ENCODE measurements around the gene NEK7.

Gene NEK7

GRCh38 chr1:198156745-198157240 lies at the start of gene NEK7:
NEK7 (plus strand) TSS chr1:198156998; CDS start chr1:198232581, 75,583 bp downstream.
- CTCF ChIA-PET = interaction anchor here (0.6 to 2.9 kb wide), 26 partner anchors 9 to 637 kb away, joined by 3 to 21 read pairs (median 4); partner anchors contain the start of gene C1orf53
- POLR2A ChIA-PET = no interaction called here
- DNase-seq (ENCODE audit: extremely low spot score) = peak; percentile 79
- TF ChIP-seq CTCF (IDR thresholded peaks at IDR 0.05; ENCODE audit: control extremely low read depth, extremely low read depth, low read depth, missing control alignments) = no peak

- no peak for TF ChIP-seq CTCF (IDR thresholded peaks at IDR 0.05; ENCODE audit: control extremely low read depth, extremely low read depth, low read depth, missing control alignments)
- CTCF ChIA-PET = no interaction called here
- POLR2A ChIA-PET = no interaction called here
- DNase-seq (ENCODE audit: extremely low spot score) = no peak
Measured at GRCh38 chr1:198107091-198107501, 49.7 kb upstream of the NEK7 start.

GRCh38 chr1:198108636-198109370 lies 48.0 kb upstream of the NEK7 start:
- TF ChIP-seq CTCF (IDR thresholded peaks at IDR 0.05; ENCODE audit: control extremely low read depth, extremely low read depth, low read depth, missing control alignments) = no peak
- DNase-seq (ENCODE audit: extremely low spot score) = no peak
- ChIA-PET POLR2A (no interaction called here), CTCF (interaction anchor here (1.2 kb wide), 1 partner anchor 8 kb away, joined by 3 read pairs; no protein-coding TSS in a partner anchor)

GRCh38 chr1:198109371-198109715 lies 47.5 kb upstream of the NEK7 start:
- no peak for TF ChIP-seq CTCF (IDR thresholded peaks at IDR 0.05; ENCODE audit: control extremely low read depth, extremely low read depth, low read depth, missing control alignments)
- POLR2A ChIA-PET = no interaction called here
- CTCF ChIA-PET = no interaction called here
- DNase-seq (ENCODE audit: extremely low spot score) = no peak

GRCh38 chr1:198113342-198113750 lies 43.5 kb upstream of the NEK7 start:
- CTCF ChIA-PET = interaction anchor here (1.3 kb wide), 1 partner anchor 12 kb away, joined by 3 read pairs; no protein-coding TSS in a partner anchor
- POLR2A ChIA-PET = no interaction called here
- DNase-seq (ENCODE audit: extremely low spot score) = no peak
- no peak for TF ChIP-seq CTCF (IDR thresholded peaks at IDR 0.05; ENCODE audit: control extremely low read depth, extremely low read depth, low read depth, missing control alignments)

GRCh38 chr1:198116069-198116468 lies 40.7 kb upstream of the NEK7 start:
- TF ChIP-seq CTCF (IDR thresholded peaks at IDR 0.05; ENCODE audit: control extremely low read depth, extremely low read depth, low read depth, missing control alignments) = no peak
- ChIA-PET POLR2A (no interaction called here), CTCF (interaction anchor here (1.8 to 2.0 kb wide), 2 partner anchors 10 to 20 kb away, joined by 7 to 9 read pairs; no protein-coding TSS in a partner anchor)
- DNase-seq (ENCODE audit: extremely low spot score) = no peak

All from GM10248 (cell line).